ENCODE data around the gene CEP83.

The CEP83 gene

GRCh38 chr12:94445662-94446061 lies 14.0 kb downstream of the CEP83 start:
- DNase-seq: no peak
- Histone ChIP-seq H3K27ac (no peak overlapping the region), H3K27me3 (replicated peaks) (no peaks in the 10 kb centered on the region), H3K4me3 (ENCODE audit: low read depth, low read length) (no peak overlapping the region), H3K36me3 (replicated peaks) (no peaks in the 10 kb centered on the region)
- TF ChIP-seq, protein P1, sequence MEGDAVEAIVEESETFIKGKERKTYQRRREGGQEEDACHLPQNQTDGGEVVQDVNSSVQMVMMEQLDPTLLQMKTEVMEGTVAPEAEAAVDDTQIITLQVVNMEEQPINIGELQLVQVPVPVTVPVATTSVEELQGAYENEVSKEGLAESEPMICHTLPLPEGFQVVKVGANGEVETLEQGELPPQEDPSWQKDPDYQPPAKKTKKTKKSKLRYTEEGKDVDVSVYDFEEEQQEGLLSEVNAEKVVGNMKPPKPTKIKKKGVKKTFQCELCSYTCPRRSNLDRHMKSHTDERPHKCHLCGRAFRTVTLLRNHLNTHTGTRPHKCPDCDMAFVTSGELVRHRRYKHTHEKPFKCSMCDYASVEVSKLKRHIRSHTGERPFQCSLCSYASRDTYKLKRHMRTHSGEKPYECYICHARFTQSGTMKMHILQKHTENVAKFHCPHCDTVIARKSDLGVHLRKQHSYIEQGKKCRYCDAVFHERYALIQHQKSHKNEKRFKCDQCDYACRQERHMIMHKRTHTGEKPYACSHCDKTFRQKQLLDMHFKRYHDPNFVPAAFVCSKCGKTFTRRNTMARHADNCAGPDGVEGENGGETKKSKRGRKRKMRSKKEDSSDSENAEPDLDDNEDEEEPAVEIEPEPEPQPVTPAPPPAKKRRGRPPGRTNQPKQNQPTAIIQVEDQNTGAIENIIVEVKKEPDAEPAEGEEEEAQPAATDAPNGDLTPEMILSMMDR (IDR thresholded peaks at IDR 0.05; ENCODE audit: low read depth, low read length, missing control alignments): no peak
- in situ Hi-C loops (cut with HindIII; ENCODE audit: low pct_ligation_motif_present, low sequenced_read_pairs): no loop called here

DNA sequence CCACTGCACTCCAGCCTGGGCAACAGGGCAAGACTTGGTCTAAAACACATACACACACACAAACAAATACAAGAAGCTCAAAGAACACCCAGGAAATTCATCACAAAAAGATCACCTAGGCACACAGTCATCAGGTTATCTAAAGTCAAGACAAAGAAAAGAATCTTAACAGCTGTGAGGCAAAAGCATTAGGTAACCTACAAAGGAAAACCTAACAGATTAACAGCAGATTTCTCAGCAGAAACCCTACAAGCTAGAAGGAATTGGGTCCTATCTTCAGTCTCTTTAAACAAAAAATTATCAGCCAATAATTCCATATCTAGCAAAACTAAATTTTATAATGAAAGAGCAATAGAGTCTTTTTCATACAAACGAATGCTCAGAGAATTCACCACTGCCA lies 22.4 kb downstream of the CEP83 start:
- no peak for DNase-seq
- TF ChIP-seq, protein P1 (IDR thresholded peaks at IDR 0.05; ENCODE audit: low read depth, low read length, missing control alignments): no peak
- in situ Hi-C loops (cut with HindIII; ENCODE audit: low pct_ligation_motif_present, low sequenced_read_pairs): no loop called here
- no peaks in the 10 kb centered on the region for H3K27me3 ChIP-seq (replicated peaks)
- no peaks in the 10 kb centered on the region for H3K36me3 ChIP-seq (replicated peaks)
- H3K4me3 ChIP-seq (ENCODE audit: low read depth, low read length): no peak overlapping the region
- no peak overlapping the region for H3K27ac ChIP-seq

DNA sequence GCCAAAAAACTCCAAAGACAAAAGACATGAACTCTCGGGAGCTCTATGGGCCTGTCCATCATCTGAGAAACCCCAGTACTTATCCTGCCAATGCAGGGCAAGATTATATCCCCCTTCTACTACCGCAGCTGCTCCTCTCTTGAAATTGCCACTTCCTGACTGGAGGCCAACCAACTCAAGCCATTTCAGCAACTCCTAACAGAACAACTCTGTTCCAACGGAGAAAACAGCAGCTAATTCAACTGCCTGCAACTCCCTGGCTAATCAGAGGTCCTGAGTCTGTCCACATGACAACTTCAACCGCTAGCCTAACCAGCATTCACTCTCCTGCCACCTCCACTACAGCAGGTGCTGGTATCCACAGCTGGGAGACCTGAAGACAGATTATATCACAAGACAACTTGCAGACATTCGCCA lies 24.1 kb downstream of the CEP83 start:
- Histone ChIP-seq H3K27ac (no peak overlapping the region), H3K27me3 (replicated peaks) (no peaks in the 10 kb centered on the region), H3K36me3 (replicated peaks) (no peaks in the 10 kb centered on the region), H3K4me3 (ENCODE audit: low read depth, low read length) (no peak overlapping the region)
- no peak for DNase-seq
- TF ChIP-seq, protein P1 (IDR thresholded peaks at IDR 0.05; ENCODE audit: low read depth, low read length, missing control alignments): no peak
- in situ Hi-C loops (cut with HindIII; ENCODE audit: low pct_ligation_motif_present, low sequenced_read_pairs): no loop called here

- Histone ChIP-seq H3K36me3 (replicated peaks) (no peaks in the 10 kb centered on the region), H3K4me3 (ENCODE audit: low read depth, low read length) (no peak overlapping the region), H3K27me3 (replicated peaks) (no peaks in the 10 kb centered on the region), H3K27ac (no peak overlapping the region)
- DNase-seq: no peak
- in situ Hi-C loops (cut with HindIII; ENCODE audit: low pct_ligation_motif_present, low sequenced_read_pairs): no loop called here
- TF ChIP-seq, protein P1 (IDR thresholded peaks at IDR 0.05; ENCODE audit: low read depth, low read length, missing control alignments): no peak
These were observed 25.5 kb downstream of the CEP83 start for GRCh38 chr12:94434171-94434570.

- no peak overlapping the region for H3K27ac ChIP-seq
- TF ChIP-seq, protein P1 (IDR thresholded peaks at IDR 0.05; ENCODE audit: low read depth, low read length, missing control alignments): no peak
- H3K27me3 ChIP-seq (replicated peaks): no peaks in the 10 kb centered on the region
- H3K36me3 ChIP-seq (replicated peaks): no peaks in the 10 kb centered on the region
- H3K4me3 ChIP-seq (ENCODE audit: low read depth, low read length): no peak overlapping the region
- in situ Hi-C loops (cut with HindIII; ENCODE audit: low pct_ligation_motif_present, low sequenced_read_pairs): no loop called here
- no peak for DNase-seq
These were observed 25.9 kb downstream of the CEP83 start for GRCh38 chr12:94433744-94434143.

DNA sequence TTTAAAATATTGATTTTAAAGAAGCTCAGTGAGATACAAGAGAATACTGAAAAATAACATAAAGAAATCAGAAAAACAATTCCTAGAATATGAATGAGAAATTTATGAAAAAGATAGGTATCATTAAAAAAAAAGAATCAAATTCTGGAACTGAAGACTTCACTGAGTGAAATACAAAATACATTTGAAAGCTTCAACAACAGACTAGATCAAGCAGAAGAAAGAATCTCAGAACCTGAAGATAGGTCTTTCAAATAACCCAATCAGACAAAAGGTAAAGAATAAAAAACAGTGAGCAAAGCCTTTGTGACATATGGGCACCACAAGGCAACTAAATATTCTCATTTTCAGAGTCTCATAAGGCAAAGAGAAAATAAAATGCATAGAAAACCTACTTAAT lies 29.4 kb downstream of the CEP83 start:
- Histone ChIP-seq H3K4me3 (ENCODE audit: low read depth, low read length) (no peak overlapping the region), H3K36me3 (replicated peaks) (no peaks in the 10 kb centered on the region), H3K27ac (no peak overlapping the region), H3K27me3 (replicated peaks) (no peaks in the 10 kb centered on the region)
- in situ Hi-C loops (cut with HindIII; ENCODE audit: low pct_ligation_motif_present, low sequenced_read_pairs): no loop called here
- no peak for DNase-seq
- TF ChIP-seq, protein P1 (IDR thresholded peaks at IDR 0.05; ENCODE audit: low read depth, low read length, missing control alignments): no peak

All from brain microvascular endothelial cell (primary cell).